Measurements from ENCODE around the gene ST6GALNAC1. TPM values are rescaled to one million over a fixed set of nuclear protein-coding genes. Genes with fewer than 3 reads are reported as not detected.

The ST6GALNAC1 gene
- total and polyA plus RNA-seq, 12 donors, result 0.25 to 0.88 (median 0.47) TPM; not detected in 7

- no peak overlapping the region for H3K4me3 ChIP-seq
- no peaks in the 10 kb centered on the region for H3K36me3 ChIP-seq (replicated peaks in 1 of 2)
- TF ChIP-seq CTCF (IDR thresholded peaks at IDR 0.05) (no peak), POLR2A (IDR thresholded peaks at IDR 0.05) (no peak)
- no peak overlapping the region for H3K27ac ChIP-seq
- no peaks in the 10 kb centered on the region for H3K4me1 ChIP-seq (replicated peaks in 1 of 2)
- DNase-seq, result no peak
- no peaks in the 10 kb centered on the region for H3K27me3 ChIP-seq
- no peaks in the 10 kb centered on the region for H3K9me3 ChIP-seq (replicated peaks in 1 of 3)
- 94 to 99% (median 96%) methylated on average over 7 of the region's 7 CpGs for WGBS, 4 donors
- intact Hi-C loops (cut with DNase I), result no loop called here
Measured at GRCh38 chr17:76577876-76578275, 65.7 kb downstream of the ST6GALNAC1 start.

GRCh38 chr17:76576189-76576588 is 67.4 kb downstream of the ST6GALNAC1 start:
- H3K9me3 ChIP-seq (replicated peaks in 1 of 3), result no peaks in the 10 kb centered on the region
- H3K27ac ChIP-seq, result no peak overlapping the region
- no peak for DNase-seq
- no peaks in the 10 kb centered on the region for H3K36me3 ChIP-seq (replicated peaks in 1 of 2)
- no peak overlapping the region for H3K4me3 ChIP-seq
- H3K4me1 ChIP-seq (replicated peaks in 1 of 2), result no peaks in the 10 kb centered on the region
- intact Hi-C loops (cut with DNase I), result no loop called here
- 86 to 95% (median 89%) methylated on average over 9 of the region's 9 CpGs for WGBS, 4 donors
- H3K27me3 ChIP-seq, result no peaks in the 10 kb centered on the region
- TF ChIP-seq CTCF (IDR thresholded peaks at IDR 0.05) (no peak), POLR2A (IDR thresholded peaks at IDR 0.05) (no peak)

DNA sequence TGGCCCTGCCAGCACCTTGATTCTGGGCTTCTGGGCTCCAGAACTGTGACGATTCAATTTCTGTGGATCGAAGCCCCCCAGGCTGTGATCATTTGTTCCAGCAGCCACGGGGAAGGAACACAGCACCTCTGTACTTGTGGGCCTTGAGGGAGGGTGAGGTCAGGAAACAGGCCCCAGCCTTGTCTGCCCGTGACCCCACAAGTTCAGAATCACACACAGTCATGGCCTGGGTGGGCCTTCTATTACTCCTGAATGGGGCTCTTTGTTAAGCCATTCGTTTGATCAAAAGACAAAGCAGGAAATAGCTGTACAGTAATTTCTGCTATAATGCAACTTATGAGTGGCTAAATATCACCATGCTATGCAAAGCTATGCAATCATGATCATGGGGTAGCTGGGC is 68.0 kb downstream of the ST6GALNAC1 start:
- no peaks in the 10 kb centered on the region for H3K36me3 ChIP-seq (replicated peaks in 1 of 2)
- TF ChIP-seq CTCF (IDR thresholded peaks at IDR 0.05) (no peak), POLR2A (IDR thresholded peaks at IDR 0.05) (no peak)
- no peak overlapping the region for H3K27ac ChIP-seq
- intact Hi-C loops (cut with DNase I), result no loop called here
- H3K4me3 ChIP-seq, result no peak overlapping the region
- no peaks in the 10 kb centered on the region for H3K4me1 ChIP-seq (replicated peaks in 1 of 2)
- H3K27me3 ChIP-seq, result no peaks in the 10 kb centered on the region
- no peaks in the 10 kb centered on the region for H3K9me3 ChIP-seq (replicated peaks in 1 of 3)
- DNase-seq, result no peak
- 72 to 84% (median 76%) methylated on average over 2 to 5 of the region's 5 CpGs for WGBS, 4 donors

Small RNAs within 50 kb of the gene (small RNA-seq; reads per million reads assigned to genes)
- gene AC015802.2 (0 reads per million in 2 donors), gene RNU6-227P (0 reads per million in 2 donors)

Other genes starting within 250 kb of the ST6GALNAC1 start
- 10 to 100 TPM; 10.4 to 21.8 (median 17.3) TPM for gene UBE2O, start 190.6 kb downstream of the ST6GALNAC1 start, total RNA-seq
- 10 to 100 TPM in 2 of 3 donors, 1 to 10 TPM in 1; 9.8 to 21.3 (median 12.4) TPM for gene UBE2O, start 190.6 kb downstream of the ST6GALNAC1 start, polyA plus RNA-seq
- not detected for gene AANAT, start 176.2 kb downstream of the ST6GALNAC1 start, total RNA-seq
- under 1 TPM in 2 of 3 donors, not detected in 1; 0.30 to 0.40 TPM for gene AANAT, start 176.2 kb downstream of the ST6GALNAC1 start, polyA plus RNA-seq
- gene RHBDF2, start 142.3 kb downstream of the ST6GALNAC1 start, total RNA-seq, result 100 to 1,000 TPM in 1 of 9 donors, 10 to 100 TPM in 7, 1 to 10 TPM in 1; 9.9 to 156 (median 43.6) TPM
- gene RHBDF2, start 142.3 kb downstream of the ST6GALNAC1 start, polyA plus RNA-seq, result 10 to 100 TPM in 2 of 3 donors, 1 to 10 TPM in 1; 4.9 to 39.3 (median 19.1) TPM
- 10 to 100 TPM in 7 of 9 donors, 1 to 10 TPM in 2; 6.3 to 18.1 (median 13.9) TPM for gene CYGB, start 106.0 kb downstream of the ST6GALNAC1 start, total RNA-seq
- gene CYGB, start 106.0 kb downstream of the ST6GALNAC1 start, polyA plus RNA-seq, result 10 to 100 TPM in 2 of 3 donors, 1 to 10 TPM in 1; 7.8 to 38.3 (median 32.1) TPM
- 1 to 10 TPM in 7 of 9 donors, not detected in 2; 1.5 to 9.5 (median 3.0) TPM for gene PRCD, start 103.7 kb downstream of the ST6GALNAC1 start, total RNA-seq
- 10 to 100 TPM in 2 of 3 donors, 1 to 10 TPM in 1; 4.5 to 37.2 (median 14.3) TPM for gene PRCD, start 103.7 kb downstream of the ST6GALNAC1 start, polyA plus RNA-seq
- 10 to 100 TPM in 2 of 9 donors, 1 to 10 TPM in 6, under 1 TPM in 1; 0.50 to 37.8 (median 6.0) TPM for gene ST6GALNAC2, start 57.9 kb downstream of the ST6GALNAC1 start, total RNA-seq
- 1 to 10 TPM; 3.4 to 4.3 (median 3.8) TPM for gene ST6GALNAC2, start 57.9 kb downstream of the ST6GALNAC1 start, polyA plus RNA-seq
- gene MXRA7, start 67.2 kb upstream of the ST6GALNAC1 start, total RNA-seq, result 100 to 1,000 TPM; 200 to 671 (median 375) TPM
- 100 to 1,000 TPM in 2 of 3 donors, 10 to 100 TPM in 1; 81.5 to 573 (median 167) TPM for gene MXRA7, start 67.2 kb upstream of the ST6GALNAC1 start, polyA plus RNA-seq
- 100 to 1,000 TPM in 1 of 9 donors, 10 to 100 TPM in 8; 23.5 to 105 (median 37.7) TPM for gene JMJD6, start 82.8 kb upstream of the ST6GALNAC1 start, total RNA-seq
- gene JMJD6, start 82.8 kb upstream of the ST6GALNAC1 start, polyA plus RNA-seq, result 10 to 100 TPM; 53.7 to 66.9 (median 58.8) TPM
- gene METTL23, start 83.1 kb upstream of the ST6GALNAC1 start, total RNA-seq, result 10 to 100 TPM; 24.6 to 91.5 (median 38.9) TPM
- 10 to 100 TPM; 48.0 to 84.9 (median 54.5) TPM for gene METTL23, start 83.1 kb upstream of the ST6GALNAC1 start, polyA plus RNA-seq
- gene SRSF2, start 93.6 kb upstream of the ST6GALNAC1 start, total RNA-seq, result 100 to 1,000 TPM; 115 to 242 (median 206) TPM
- 100 to 1,000 TPM; 103 to 269 (median 151) TPM for gene SRSF2, start 93.6 kb upstream of the ST6GALNAC1 start, polyA plus RNA-seq
- 10 to 100 TPM; 24.2 to 50.0 (median 32.4) TPM for gene MFSD11, start 94.4 kb upstream of the ST6GALNAC1 start, total RNA-seq
- 10 to 100 TPM in 2 of 3 donors, 1 to 10 TPM in 1; 9.4 to 20.4 (median 11.8) TPM for gene MFSD11, start 94.4 kb upstream of the ST6GALNAC1 start, polyA plus RNA-seq
- gene MGAT5B, start 224.6 kb upstream of the ST6GALNAC1 start, total RNA-seq, result under 1 TPM in 8 of 9 donors, not detected in 1; 0.26 to 0.83 (median 0.56) TPM
- 1 to 10 TPM in 1 of 3 donors, under 1 TPM in 2; 0.24 to 1.0 (median 0.80) TPM for gene MGAT5B, start 224.6 kb upstream of the ST6GALNAC1 start, polyA plus RNA-seq

All from adrenal gland (tissue), 12 donors.